ENCODE results near the gene SF3B6. TPM values are rescaled to one million over a fixed set of nuclear protein-coding genes. Genes with fewer than 3 reads are reported as not detected.

The SF3B6 gene
- total RNA-seq, 1 donor from 2014 or later, result 76.5 TPM

DNA sequence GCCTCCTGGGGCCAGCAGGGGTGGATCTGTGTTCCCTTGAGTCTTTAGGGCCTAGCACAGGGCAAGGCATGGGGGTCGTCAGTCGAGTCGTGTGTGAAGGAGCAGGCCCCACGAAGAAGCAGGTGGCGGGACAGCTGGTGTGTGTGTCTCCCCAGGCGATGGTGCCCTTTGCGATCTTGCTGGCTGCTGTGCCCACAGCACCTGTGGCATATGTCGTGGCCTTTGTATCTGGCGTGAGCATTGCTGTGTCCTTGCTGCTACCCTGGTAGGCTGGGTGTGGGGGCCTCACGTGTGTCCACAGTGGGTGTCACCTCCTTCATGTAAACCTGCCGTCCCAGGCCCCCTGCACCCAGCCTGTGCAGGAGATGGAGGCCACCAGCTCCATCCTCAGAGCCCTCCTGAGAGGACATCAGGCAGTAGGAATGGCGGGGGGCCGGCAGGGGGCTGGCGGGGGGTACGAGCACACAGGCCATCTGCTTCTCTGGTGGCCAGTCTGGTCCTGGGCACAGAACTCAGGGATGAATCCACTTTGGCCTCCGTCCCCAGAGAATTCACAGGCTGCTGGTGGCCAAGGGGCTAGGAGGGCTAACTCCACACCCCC, 53.1 kb downstream of the SF3B6 start:
- TF ChIP-seq, protein P1, sequence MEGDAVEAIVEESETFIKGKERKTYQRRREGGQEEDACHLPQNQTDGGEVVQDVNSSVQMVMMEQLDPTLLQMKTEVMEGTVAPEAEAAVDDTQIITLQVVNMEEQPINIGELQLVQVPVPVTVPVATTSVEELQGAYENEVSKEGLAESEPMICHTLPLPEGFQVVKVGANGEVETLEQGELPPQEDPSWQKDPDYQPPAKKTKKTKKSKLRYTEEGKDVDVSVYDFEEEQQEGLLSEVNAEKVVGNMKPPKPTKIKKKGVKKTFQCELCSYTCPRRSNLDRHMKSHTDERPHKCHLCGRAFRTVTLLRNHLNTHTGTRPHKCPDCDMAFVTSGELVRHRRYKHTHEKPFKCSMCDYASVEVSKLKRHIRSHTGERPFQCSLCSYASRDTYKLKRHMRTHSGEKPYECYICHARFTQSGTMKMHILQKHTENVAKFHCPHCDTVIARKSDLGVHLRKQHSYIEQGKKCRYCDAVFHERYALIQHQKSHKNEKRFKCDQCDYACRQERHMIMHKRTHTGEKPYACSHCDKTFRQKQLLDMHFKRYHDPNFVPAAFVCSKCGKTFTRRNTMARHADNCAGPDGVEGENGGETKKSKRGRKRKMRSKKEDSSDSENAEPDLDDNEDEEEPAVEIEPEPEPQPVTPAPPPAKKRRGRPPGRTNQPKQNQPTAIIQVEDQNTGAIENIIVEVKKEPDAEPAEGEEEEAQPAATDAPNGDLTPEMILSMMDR (IDR thresholded peaks at IDR 0.05; ENCODE audit: partially characterized antibody, unreplicated experiment), result no peak
- peak overlapping the region; percentile 12 for H3K27ac Mint-ChIP-seq (ENCODE audit: unreplicated experiment)
- peaks cover 12% of the 10 kb centered on the region for H3K27me3 Mint-ChIP-seq (ENCODE audit: unreplicated experiment)
- H3K36me3 Mint-ChIP-seq (ENCODE audit: unreplicated experiment), result peaks cover 6% of the 10 kb centered on the region
- no peak overlapping the region for H3K4me3 Mint-ChIP-seq (ENCODE audit: unreplicated experiment)
- H3K9me3 Mint-ChIP-seq (ENCODE audit: unreplicated experiment), result peaks cover 3% of the 10 kb centered on the region
- DNase-seq, result no peak
- peaks cover 4% of the 10 kb centered on the region for H3K4me1 Mint-ChIP-seq (ENCODE audit: low read depth, unreplicated experiment)

DNA sequence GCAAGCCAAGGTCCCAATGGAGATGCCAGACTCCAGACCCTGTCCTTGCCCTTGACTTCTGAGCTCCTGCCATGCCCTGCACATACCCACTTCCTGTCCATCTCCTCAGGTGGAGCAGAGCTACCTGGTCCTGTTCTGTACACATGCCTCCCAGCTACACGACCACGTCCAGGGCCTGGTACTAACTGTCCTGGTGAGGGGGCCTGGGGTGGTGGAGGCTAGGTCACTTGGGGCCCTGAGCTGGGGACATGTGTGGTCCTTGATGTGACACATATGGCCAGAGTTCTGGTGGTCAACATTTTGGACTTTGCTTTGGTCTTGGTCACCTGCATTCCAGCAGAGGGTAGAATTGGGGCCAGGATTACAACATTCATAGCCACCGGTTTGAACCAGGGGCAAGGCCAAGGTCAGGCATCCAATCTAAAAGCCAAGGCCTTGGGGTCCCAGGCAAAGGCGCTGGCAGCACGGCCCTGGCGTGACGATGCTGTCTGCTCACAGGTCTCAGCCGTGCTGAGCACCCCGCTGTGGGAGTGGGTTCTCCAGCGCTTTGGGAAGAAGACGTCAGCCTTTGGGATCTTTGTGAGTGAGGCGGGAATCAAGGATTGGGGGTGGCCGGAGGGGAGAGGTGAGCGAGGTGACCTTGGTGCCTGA, 53.7 kb downstream of the SF3B6 start:
- Mint-ChIP-seq H3K27ac (ENCODE audit: unreplicated experiment) (peak overlapping the region; percentile 12), H3K4me3 (ENCODE audit: unreplicated experiment) (no peak overlapping the region), H3K9me3 (ENCODE audit: unreplicated experiment) (peaks cover 3% of the 10 kb centered on the region), H3K27me3 (ENCODE audit: unreplicated experiment) (peaks cover 12% of the 10 kb centered on the region), H3K4me1 (ENCODE audit: low read depth, unreplicated experiment) (peaks cover 4% of the 10 kb centered on the region), H3K36me3 (ENCODE audit: unreplicated experiment) (peaks cover 6% of the 10 kb centered on the region)
- DNase-seq, result no peak
- TF ChIP-seq, protein P1 (IDR thresholded peaks at IDR 0.05; ENCODE audit: partially characterized antibody, unreplicated experiment), result no peak

DNA sequence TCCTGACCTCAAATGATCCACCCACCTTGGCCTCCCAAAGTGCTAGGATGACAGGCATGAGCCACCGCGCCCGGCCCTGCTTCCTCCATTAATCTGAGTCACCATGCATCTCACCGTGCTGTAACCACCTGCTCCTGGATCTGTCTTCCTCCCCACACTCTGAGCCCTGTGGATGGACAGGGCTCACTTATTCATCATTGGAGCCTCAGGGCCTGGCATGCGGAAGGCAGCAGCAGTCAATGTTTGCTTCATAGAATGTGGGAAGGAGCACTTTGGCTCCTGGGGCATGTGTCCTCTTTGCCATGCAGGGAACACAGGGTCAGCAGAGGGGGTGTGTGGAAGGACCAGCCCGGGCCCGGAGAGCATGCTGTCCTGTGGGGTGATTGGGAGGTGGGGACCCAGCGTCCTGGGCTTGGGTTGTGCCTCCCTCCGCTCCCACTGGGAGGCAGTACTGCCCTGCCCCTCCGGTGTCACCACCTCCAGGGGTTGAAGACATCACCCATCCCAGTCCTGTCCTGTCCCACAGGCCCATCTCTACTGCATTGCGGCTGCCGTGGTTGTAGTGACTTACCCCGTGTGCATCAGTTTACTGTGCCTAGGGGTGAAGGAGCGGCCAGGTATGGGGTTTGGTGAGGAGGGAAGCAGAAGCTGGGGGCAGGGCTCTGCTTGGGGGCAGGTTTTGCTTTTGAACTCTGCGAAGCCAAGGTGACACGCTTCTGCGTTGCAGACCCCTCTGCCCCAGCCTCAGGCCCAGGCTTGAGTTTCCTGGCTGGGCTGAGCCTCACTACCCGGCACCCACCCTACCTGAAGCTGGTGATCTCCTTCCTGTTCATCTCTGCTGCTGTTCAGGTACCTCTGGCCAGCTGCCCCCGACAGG, 54.8 kb downstream of the SF3B6 start:
- H3K4me1 Mint-ChIP-seq (ENCODE audit: low read depth, unreplicated experiment), result peaks cover 3% of the 10 kb centered on the region

DNA sequence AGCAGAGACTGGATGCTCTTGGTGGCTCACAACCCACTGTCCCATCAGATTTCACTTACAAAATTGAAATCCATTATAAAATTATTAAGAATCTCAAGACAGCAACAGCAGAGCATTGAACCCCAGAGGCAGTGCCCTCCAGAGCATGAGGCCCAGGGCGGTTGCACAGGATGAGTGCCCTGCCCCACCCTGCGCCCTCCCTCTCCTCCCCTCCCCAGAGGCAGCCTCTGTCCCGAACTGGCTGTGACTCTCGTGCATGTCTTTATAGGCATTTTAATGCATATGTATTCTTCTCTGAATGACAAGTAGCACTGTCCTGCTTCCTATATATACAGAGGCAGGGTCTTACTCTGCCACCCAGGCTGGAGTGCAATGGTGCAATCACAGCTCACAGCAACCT, 55.9 kb downstream of the SF3B6 start:
- H3K4me3 Mint-ChIP-seq (ENCODE audit: unreplicated experiment), result no peak overlapping the region
- no peak overlapping the region for H3K27ac Mint-ChIP-seq (ENCODE audit: unreplicated experiment)
- DNase-seq, result no peak
- H3K36me3 Mint-ChIP-seq (ENCODE audit: unreplicated experiment), result peaks cover 6% of the 10 kb centered on the region
- TF ChIP-seq, protein P1 (IDR thresholded peaks at IDR 0.05; ENCODE audit: partially characterized antibody, unreplicated experiment), result no peak
- H3K27me3 Mint-ChIP-seq (ENCODE audit: unreplicated experiment), result peaks cover 9% of the 10 kb centered on the region
- H3K9me3 Mint-ChIP-seq (ENCODE audit: unreplicated experiment), result peaks cover 3% of the 10 kb centered on the region
- H3K4me1 Mint-ChIP-seq (ENCODE audit: low read depth, unreplicated experiment), result peaks cover 1% of the 10 kb centered on the region

More for the DNA sequence above, 54.8 kb downstream of the SF3B6 start:
- TF ChIP-seq, protein P1 (IDR thresholded peaks at IDR 0.05; ENCODE audit: partially characterized antibody, unreplicated experiment), result no peak
- Mint-ChIP-seq H3K27ac (ENCODE audit: unreplicated experiment) (no peak overlapping the region), H3K9me3 (ENCODE audit: unreplicated experiment) (peaks cover 3% of the 10 kb centered on the region), H3K36me3 (ENCODE audit: unreplicated experiment) (peaks cover 6% of the 10 kb centered on the region), H3K4me3 (ENCODE audit: unreplicated experiment) (no peak overlapping the region), H3K27me3 (ENCODE audit: unreplicated experiment) (peaks cover 12% of the 10 kb centered on the region)
- DNase-seq, result peak; percentile 44

Measured in glutamatergic neuron (in vitro differentiated cells).